IPS-18c (cell line): ENCODE data around the gene OR13C4.
"Not testable (repeated sequence)": the region's sequence is repeated elsewhere in the genome, so short reads cannot be mapped to it uniquely, and the experiment has no call there.

ENCODE experiments used
- H3K4me3 ChIP-seq: 2 replicates; pipeline ENCODE4 v1.7.0; 2013; ENCODE audit warnings: low read depth, mild to moderate bottlenecking, low read length, moderate library complexity; ENCODE audit not compliant: insufficient read depth
- H3K9me3 ChIP-seq: one replicate; pipeline ENCODE4 v1.6.1; 2013; ENCODE audit warnings: mild to moderate bottlenecking, low read length, moderate library complexity; ENCODE audit not compliant: control insufficient read depth, insufficient read depth

Gene OR13C4

DNA sequence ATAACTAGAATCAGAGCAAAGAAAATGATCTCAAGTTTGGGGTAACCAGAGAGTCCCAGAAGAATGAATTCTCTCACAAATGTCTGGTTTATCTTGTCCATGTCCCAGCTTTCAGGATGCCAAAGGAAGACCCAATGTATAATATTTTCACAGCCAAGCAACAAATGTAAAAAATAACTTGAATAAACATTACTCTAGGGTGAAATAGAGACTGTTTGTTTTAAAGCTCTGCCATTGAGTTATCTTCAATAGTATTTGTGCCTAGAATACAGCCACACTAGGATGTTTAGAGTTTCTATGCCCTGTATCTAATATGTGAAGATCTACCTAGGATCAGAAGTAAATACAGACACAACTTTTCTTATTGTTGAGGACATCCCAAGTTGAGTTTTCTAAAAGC, at the start of gene OR13C4:
Gene OR13C4, minus strand, starts transcription at position 101 of the 400 bp plus-strand sequence. Its CDS starts 0 bp downstream, at position 101.
- Histone ChIP-seq H3K9me3 (no peaks in the 10 kb centered on the region), H3K4me3 (no peak within 1 kb of the TSS)

- Histone ChIP-seq H3K4me3 (no peak overlapping the region), H3K9me3 (no peaks in the 10 kb centered on the region)
Measured at GRCh38 chr9:104575456-104575855, 48.4 kb upstream of the OR13C4 start.

GRCh38 chr9:104572612-104573011, 45.6 kb upstream of the OR13C4 start:
- no peak overlapping the region for H3K4me3 ChIP-seq
- H3K9me3 ChIP-seq: no peaks in the 10 kb centered on the region

DNA sequence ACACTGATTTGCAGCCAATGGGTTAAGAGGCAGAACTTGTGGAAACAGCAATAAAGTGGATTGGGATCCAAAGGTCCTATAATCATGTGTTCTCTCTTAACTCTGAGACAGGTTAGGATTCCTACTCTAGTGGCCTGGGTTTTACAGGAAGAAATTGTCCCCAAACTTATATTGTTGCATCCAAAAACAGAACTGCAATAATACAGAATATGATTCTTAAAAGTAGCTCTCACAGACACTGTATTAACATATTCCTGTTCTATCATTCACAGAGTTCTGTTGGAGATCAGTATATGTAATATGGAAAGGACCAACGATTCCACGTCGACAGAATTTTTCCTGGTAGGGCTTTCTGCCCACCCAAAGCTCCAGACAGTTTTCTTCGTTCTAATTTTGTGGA, 41.9 kb upstream of the OR13C4 start, which contains the start of gene OR13C8:
Gene OR13C8, plus strand, starts transcription at position 301 of the 400 bp plus-strand sequence. Its CDS starts 0 bp downstream, at position 301.
- Histone ChIP-seq H3K4me3 (no peak within 1 kb of the TSS), H3K9me3 (no peaks in the 10 kb centered on the region)

DNA sequence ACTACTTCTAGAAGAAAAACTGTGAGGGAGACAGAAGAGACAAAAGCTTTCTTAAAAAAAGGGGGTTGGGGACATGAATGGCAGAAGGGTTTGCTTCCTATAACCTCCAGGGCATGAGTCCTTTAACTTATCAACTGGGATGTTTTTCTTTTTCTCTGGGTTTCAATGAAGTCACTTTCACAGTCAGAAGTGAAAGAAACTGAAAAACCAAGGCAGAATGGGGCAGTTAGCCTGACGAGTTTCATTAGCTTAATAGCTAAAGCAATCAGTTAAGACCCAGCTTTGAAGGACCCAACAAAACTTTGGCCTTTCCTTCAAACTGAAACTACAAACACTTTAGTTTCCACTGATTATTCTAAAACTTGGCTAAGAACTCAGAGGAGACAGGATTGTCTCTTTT, 37.3 kb upstream of the OR13C4 start:
- Histone ChIP-seq H3K4me3 (no peak overlapping the region), H3K9me3 (no peaks in the 10 kb centered on the region)

GRCh38 chr9:104556830-104557634, 30.0 kb upstream of the OR13C4 start:
- Histone ChIP-seq H3K4me3 (no peak overlapping the region), H3K9me3 (peaks cover 2% of the 10 kb centered on the region)

DNA sequence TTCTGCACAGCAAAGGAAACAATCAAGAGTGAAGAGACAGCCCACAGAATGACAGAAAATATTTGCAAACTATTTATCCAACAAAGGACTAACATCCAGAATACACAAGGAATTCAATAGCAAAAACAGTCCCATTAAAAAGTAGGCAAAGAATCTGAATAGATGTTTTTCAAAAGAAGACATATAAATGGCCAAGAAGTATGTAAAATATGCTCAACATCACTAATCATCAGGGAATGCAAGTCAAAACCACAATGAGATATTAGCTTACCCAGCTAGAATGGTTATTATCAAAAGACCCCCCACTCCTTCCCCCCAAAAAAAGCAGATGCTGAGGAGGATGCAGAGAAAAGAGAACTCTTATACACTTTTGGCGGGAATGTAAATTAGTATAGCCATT, 28.5 kb upstream of the OR13C4 start:
- peaks cover 2% of the 10 kb centered on the region for H3K9me3 ChIP-seq
- no peak overlapping the region for H3K4me3 ChIP-seq

- no peak overlapping the region for H3K4me3 ChIP-seq
- peaks cover 2% of the 10 kb centered on the region for H3K9me3 ChIP-seq
Measured at GRCh38 chr9:104553261-104553660, 26.3 kb upstream of the OR13C4 start.

DNA sequence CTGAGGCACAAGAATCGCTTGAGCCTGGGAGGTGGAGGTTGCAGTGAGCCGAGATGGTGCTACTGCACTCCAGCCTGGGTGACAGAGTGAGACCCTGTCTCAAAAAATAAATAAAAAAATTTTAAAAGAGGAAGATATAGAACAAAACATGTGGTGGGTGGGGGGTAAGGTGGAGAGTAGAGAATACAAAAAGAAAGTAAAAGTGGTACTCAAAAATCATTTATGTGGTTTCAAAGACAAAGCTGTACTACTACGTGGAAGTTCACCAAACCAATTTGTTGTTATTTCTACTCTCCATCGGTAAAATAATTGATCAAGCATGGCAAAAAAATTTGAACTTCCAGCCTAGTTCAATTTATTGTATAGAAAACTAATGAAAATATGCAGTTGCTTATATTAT, 17.6 kb upstream of the OR13C4 start:
- H3K4me3 ChIP-seq: no peak overlapping the region

GRCh38 chr9:104539275-104539674, 12.3 kb upstream of the OR13C4 start:
- H3K4me3 ChIP-seq: no peak overlapping the region

More for the DNA sequence above, 17.6 kb upstream of the OR13C4 start:
- H3K9me3 ChIP-seq: no peaks in the 10 kb centered on the region

GRCh38 chr9:104536756-104537155, 9.7 kb upstream of the OR13C4 start, which contains the start of gene OR13C3:
OR13C3 (minus strand) TSS chr9:104536856; CDS start chr9:104536723, 133 bp downstream.
- H3K9me3 ChIP-seq: no peaks in the 10 kb centered on the region
- H3K4me3 ChIP-seq: no peak within 1 kb of the TSS

More at GRCh38 chr9:104539275-104539674, 12.3 kb upstream of the OR13C4 start:
- no peaks in the 10 kb centered on the region for H3K9me3 ChIP-seq

DNA sequence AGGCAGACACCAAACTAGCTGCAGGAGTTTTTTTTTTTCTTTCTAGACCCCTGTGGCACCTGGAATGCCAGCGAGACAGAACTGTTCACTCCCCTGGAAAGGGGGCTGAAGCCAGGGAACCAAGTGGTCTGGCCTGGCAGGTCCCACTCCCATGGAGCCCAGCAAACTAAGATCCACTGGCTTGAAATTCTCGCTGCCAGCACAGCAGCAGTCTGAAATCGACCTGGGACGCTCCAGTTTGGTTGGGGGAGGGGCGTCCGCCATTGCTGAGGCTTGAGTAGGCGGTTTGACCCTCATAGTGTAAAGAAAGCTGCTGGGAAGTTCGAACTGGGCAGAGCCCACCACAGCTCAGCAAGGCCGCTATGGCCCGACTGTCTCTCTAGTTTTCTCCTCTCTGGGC, 6.8 kb downstream of the OR13C4 start:
- H3K9me3 ChIP-seq, H3K4me3 ChIP-seq: not testable (repeated sequence)

DNA sequence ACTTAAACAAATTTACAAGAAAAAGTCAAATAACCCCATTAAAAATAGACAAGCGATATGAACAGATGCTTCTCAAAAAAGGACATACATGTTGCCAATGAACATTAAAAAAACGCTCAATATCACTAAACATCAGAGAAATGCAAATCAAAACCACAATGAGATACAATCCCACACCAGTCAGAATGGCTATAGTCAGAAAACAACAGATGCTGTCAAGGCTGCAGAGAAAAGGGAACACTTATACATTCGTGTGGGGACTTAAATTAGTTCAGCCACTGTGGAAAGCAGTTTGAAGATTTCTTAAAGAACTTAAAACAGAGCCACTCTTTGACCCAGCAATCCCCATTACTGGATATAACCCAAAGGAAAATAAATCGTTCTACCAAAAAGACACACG, 12.1 kb downstream of the OR13C4 start:
- Histone ChIP-seq H3K4me3 (no peak overlapping the region), H3K9me3 (no peaks in the 10 kb centered on the region)

DNA sequence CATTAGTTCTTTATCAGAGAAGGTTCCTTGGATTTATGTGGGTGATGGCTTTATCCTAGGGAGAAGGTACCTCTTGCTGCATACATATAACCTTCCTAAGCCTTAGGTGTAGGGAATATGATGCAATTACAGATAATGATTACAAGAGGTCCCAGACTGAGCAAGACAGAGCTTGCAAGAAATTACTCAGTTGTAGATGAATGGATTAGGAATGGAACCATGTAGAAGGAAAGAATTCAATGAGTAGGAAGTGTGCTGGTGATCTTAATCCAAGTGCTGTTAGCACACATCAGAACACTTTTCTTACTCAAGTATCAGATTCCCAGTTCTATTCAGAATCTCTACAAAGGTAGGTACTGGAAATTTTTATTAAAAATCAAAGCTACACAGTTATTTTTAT, 20.4 kb downstream of the OR13C4 start:
- no peak overlapping the region for H3K4me3 ChIP-seq

DNA sequence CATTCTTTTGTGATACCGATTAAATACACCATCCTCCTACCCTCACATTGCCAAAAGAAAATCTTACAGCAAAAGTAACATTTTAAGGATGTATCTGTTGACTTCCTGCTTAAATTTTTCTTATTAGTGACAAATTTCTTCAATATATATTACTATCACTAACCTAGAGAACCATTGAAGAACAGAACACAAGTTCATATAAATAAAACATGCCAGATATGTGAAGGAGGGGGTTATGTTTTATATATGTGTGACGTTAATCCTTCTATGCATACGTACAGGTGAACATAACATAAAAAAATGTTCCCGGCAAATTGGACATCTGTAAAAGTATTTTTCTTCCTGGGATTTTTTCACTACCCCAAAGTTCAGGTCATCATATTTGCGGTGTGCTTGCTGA, 23.0 kb downstream of the OR13C4 start, which contains the start of gene OR13F1:
Gene OR13F1, plus strand, starts transcription at position 301 of the 400 bp plus-strand sequence. Its CDS starts 0 bp downstream, at position 301.
- H3K9me3 ChIP-seq: no peaks in the 10 kb centered on the region
- no peak within 1 kb of the TSS for H3K4me3 ChIP-seq

More for the DNA sequence above, 20.4 kb downstream of the OR13C4 start:
- H3K9me3 ChIP-seq: no peaks in the 10 kb centered on the region

GRCh38 chr9:104503440-104503839, 23.6 kb downstream of the OR13C4 start:
- Histone ChIP-seq H3K9me3 (no peaks in the 10 kb centered on the region), H3K4me3 (no peak overlapping the region)

DNA sequence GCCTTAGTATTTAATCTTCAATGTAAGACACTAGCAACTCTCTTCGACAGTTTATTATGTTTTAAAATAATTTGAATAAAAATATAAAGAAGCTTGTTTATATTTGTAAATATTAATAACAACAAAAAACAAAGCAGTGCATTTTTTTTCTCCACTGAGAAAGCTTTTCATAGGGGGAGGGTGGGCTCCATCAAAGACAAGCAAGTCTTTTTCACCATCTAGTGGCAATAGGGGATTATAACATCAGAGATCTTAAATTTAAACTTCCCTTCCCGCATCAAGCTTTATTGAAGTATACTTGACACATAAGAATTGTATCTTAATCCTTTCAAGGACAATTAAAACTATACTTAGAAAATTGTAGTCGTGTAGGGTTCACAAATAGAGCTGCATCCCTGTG, 32.2 kb downstream of the OR13C4 start:
- Histone ChIP-seq H3K9me3 (no peaks in the 10 kb centered on the region), H3K4me3 (no peak overlapping the region)

- no peak overlapping the region for H3K4me3 ChIP-seq
- no peaks in the 10 kb centered on the region for H3K9me3 ChIP-seq
Measured at GRCh38 chr9:104485014-104485413, 42.0 kb downstream of the OR13C4 start.
